AG09309 (cell line): ENCODE data around the gene MRPL47.

Experiments
- DNase-seq: peaks from one replicate; pipeline ENCODE4 v3.0.0-alpha.2; 2010; ENCODE audit warnings: low read depth
- H3K4me3 ChIP-seq: 2 replicates; pipeline ENCODE4 v1.5.1; 2011; ENCODE audit warnings: mild to moderate bottlenecking, low read depth, low read length, moderate library complexity; ENCODE audit not compliant: control insufficient read depth
- TF ChIP-seq, protein P1 (sequence below): IDR thresholded peaks from 2 replicates; pipeline ENCODE4 v1.5.1; 2011; ENCODE audit warnings: mild to moderate bottlenecking, low read depth, low read length, inconsistent platforms; ENCODE audit not compliant: insufficient read depth, control insufficient read depth; ENCODE audit errors: missing control alignments

The MRPL47 gene

DNA sequence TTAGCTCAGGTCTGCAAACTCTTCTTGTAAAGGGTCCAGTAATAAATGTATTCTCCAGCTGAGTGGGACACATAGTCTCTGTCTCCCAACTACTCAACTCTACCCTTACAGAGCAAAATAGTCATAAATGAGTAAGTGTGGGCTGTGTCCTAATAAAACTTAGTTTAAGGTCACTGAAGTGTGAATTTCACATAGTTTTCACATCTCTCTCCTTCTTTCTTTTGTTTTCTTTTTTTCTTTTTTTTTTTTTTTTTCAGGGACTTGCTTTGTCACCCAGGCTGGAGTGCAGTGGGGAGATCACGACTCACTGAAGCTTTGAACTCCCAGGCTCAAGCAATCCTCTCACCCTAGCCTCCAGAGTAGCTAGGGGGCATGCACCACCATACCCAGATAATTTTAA lies 43.6 kb downstream of the MRPL47 start:
- H3K4me3 ChIP-seq: no peak overlapping the region
- no peak for DNase-seq
- TF ChIP-seq, protein P1, sequence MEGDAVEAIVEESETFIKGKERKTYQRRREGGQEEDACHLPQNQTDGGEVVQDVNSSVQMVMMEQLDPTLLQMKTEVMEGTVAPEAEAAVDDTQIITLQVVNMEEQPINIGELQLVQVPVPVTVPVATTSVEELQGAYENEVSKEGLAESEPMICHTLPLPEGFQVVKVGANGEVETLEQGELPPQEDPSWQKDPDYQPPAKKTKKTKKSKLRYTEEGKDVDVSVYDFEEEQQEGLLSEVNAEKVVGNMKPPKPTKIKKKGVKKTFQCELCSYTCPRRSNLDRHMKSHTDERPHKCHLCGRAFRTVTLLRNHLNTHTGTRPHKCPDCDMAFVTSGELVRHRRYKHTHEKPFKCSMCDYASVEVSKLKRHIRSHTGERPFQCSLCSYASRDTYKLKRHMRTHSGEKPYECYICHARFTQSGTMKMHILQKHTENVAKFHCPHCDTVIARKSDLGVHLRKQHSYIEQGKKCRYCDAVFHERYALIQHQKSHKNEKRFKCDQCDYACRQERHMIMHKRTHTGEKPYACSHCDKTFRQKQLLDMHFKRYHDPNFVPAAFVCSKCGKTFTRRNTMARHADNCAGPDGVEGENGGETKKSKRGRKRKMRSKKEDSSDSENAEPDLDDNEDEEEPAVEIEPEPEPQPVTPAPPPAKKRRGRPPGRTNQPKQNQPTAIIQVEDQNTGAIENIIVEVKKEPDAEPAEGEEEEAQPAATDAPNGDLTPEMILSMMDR: no peak

DNA sequence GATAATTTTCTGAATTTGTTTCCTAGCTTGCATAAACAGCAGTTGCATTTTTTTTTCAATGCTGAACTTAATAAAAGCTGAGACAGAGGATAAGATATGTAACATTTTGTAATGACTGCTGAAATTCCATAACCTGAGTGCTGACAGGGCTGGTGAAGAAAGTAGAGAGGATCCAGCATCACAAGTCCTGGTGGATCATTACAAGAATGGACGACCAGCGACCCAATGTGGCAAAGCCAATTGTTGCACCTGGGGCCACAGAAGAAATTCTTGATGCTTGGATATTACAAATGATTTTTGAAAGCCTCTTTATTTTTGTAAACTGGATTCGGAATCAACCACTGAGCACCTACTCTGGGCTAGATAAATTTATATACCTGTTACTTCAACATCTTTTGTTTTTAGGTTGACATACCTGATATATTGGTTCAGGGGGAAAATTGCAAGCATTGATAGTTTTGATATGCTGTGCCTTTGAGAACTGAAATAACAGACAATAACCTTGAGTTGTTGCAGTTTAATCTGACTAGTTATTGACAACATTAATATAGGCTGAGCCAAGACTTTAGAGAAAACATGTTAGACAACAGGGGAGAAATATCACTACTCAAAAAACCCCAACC lies 45.6 kb downstream of the MRPL47 start:
- TF ChIP-seq, protein P1: peak; percentile 81
- DNase-seq: peak; percentile 50
- no peak overlapping the region for H3K4me3 ChIP-seq

DNA sequence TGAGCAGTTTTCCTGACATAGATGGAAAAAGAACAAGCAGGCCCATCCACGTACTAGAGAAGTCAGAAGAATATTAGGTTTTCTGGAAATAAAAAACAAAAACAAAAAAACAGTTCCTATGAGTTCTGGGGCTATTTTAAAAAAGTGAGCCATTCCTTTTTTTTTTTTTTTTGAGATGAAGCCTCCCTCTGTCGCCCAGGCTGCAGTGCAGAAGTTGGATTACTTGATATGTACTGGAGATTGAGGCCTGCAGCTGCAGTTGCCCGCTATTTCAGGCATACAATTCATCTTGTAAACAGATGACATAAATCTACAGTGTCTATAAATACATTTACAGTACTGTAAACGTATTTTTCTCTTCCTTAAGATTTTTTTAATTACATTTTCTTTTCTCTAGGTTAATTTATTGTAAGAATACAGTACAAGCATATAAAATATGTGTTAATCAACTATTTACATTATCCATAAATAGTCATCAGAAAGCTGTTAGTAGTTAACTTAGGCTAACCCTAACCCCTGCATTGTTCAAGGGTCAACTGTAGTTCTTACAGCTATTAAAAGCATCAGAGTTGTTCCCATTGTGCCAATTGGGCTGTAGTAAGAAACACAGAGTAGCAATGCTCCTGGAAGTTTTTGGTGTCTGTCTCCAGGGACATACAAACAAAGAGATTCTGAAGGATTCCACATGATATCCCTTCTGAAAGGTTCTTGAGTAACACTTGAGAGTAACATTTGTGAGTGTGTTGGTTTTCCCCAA lies 52.9 kb downstream of the MRPL47 start:
- TF ChIP-seq, protein P1: no peak
- no peak for DNase-seq
- H3K4me3 ChIP-seq: no peak overlapping the region

DNA sequence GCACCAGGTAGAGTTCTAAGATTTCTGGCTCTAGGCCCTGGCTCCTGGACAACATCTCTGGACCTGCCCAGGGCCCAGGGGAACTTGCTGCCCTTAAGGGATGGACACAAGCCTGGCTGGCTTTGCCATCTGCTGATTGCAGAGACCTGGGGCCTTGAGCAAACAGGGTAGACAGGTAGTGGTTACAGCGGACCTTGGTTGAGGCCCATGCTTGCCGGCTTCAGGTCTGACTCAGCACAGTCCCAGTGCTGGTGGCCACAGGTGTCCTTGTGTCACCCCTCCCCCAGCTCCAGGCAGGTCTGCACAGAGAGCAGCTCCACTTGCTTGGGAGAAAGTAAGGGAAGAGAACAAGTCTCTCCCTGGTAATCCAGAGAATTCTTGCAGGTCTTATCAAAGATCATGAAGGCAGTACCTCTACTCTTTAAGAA lies 57.6 kb downstream of the MRPL47 start:
- DNase-seq: no peak
- TF ChIP-seq, protein P1: no peak
- no peak overlapping the region for H3K4me3 ChIP-seq

DNA sequence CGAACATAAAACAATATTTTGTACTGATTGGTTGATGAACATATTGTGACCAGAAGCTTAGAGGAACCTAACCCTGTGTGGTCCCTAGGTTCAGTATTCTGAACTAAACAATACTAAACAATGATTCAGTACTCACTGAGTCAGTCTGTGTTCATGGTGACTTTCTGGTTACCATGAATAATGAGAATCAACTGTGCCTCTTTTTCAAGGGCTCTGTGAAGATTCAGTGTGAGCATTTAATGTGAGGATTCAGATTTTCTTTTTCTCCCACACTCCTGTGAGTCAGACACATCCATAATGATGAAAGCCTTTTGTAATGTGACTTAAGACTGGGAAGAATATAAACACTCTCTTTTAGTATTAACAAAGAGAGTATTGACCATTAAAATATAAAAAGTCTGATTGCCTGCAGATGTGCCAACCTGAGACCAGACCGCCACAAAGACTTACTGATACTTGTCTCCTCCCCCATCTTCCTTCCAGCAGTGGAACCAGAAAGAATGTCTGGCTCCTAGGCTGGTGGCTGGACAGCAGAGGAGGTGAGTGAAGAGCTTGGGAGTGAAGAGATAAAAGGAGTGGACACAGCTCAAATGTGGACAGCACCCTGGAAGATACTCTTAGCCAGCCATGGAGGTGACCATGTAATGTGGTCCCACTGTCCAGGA lies 59.3 kb downstream of the MRPL47 start:
- no peak overlapping the region for H3K4me3 ChIP-seq
- peak; percentile 66 for DNase-seq
- TF ChIP-seq, protein P1: no peak

DNA sequence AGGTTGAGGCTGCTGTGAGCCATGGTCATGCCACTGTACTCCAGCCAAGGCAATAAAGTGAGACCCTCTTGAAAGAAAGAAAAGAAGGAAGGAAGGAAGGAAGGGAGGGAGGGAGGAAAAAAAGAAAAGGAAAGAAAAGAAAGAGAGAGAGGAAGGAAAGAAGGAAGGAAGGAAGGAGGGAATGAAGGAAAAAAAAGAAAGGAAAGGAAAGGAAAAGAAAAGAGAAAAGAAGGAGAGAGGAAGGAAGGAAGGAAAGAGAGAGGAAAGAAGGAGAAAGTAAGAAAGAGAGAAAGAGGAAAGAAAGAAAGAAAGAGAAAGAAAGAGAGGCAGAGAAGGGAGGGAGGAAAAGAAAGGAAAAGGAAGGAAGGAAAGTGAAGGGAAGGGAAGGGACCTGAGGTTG lies 62.1 kb downstream of the MRPL47 start:
- no peak overlapping the region for H3K4me3 ChIP-seq
- TF ChIP-seq, protein P1: no peak

More for the DNA sequence above, 62.1 kb downstream of the MRPL47 start:
- DNase-seq: no peak
